Astrocyte of the cerebellum (primary cell): Measurements from ENCODE around the gene LEP.

ENCODE experiments used
- DNase-seq: peaks from one replicate; pipeline ENCODE4 v3.0.0-alpha.2; 2011; ENCODE audit warnings: low read depth
- H3K4me3 ChIP-seq: 2 replicates; pipeline ENCODE4 v1.5.1; 2011; ENCODE audit warnings: mild to moderate bottlenecking, low read depth, low read length, moderate library complexity
- in situ Hi-C: cut with HindIII; loops from 2 replicates; pipeline ENCODE4 v1.10.0; 2017; ENCODE audit warnings: low sequenced_read_pairs
- TF ChIP-seq, protein P1 (sequence below): IDR thresholded peaks from 2 replicates; pipeline ENCODE4 v1.5.1; 2012; ENCODE audit warnings: low read length, low read depth, moderate library complexity, mild to moderate bottlenecking; ENCODE audit errors: missing control alignments

LEP gene

DNA sequence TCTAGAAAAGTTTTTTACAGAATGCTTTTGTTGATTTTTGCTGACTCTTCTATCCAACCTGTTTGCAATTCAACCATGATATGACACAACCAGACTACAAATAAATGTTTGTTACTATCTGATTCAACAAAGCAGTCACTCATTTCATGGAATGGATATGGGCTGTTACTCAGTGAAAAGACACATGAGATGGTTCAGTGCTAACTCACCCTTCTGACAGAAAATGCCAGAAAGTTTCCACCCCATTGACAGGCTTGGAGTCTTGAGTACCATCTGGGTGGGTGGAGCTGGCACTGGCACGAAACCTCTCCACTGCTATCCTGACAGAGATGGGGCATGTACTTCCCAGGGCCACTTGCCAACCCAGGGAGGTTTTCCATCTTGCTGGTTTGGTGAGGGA lies 63.1 kb downstream of the LEP start:
- H3K4me3 ChIP-seq: no peak overlapping the region
- in situ Hi-C loops: no loop called here
- TF ChIP-seq, protein P1, sequence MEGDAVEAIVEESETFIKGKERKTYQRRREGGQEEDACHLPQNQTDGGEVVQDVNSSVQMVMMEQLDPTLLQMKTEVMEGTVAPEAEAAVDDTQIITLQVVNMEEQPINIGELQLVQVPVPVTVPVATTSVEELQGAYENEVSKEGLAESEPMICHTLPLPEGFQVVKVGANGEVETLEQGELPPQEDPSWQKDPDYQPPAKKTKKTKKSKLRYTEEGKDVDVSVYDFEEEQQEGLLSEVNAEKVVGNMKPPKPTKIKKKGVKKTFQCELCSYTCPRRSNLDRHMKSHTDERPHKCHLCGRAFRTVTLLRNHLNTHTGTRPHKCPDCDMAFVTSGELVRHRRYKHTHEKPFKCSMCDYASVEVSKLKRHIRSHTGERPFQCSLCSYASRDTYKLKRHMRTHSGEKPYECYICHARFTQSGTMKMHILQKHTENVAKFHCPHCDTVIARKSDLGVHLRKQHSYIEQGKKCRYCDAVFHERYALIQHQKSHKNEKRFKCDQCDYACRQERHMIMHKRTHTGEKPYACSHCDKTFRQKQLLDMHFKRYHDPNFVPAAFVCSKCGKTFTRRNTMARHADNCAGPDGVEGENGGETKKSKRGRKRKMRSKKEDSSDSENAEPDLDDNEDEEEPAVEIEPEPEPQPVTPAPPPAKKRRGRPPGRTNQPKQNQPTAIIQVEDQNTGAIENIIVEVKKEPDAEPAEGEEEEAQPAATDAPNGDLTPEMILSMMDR: no peak
- no peak for DNase-seq

GRCh38 chr7:128307061-128307460 lies 66.0 kb downstream of the LEP start:
- no peak overlapping the region for H3K4me3 ChIP-seq
- TF ChIP-seq, protein P1: no peak
- in situ Hi-C loops: no loop called here
- no peak for DNase-seq
